Keratinocyte (primary cell): ENCODE measurements around the gene AKR1C1. TPM values are rescaled to one million over a fixed set of nuclear protein-coding genes. Genes with fewer than 3 reads are reported as not detected.

ENCODE experiments used
- DNase-seq: peaks from one replicate; pipeline ENCODE4 v3.0.0-alpha.2; 2011; ENCODE audit warnings: low read depth, missing footprints, low spot score
- FAIRE-seq: peaks from 2 replicates; lab custom pipeline; 2011; peaks lifted over from hg19 to GRCh38; lab: Jason Lieb, UNC
- H2AFZ ChIP-seq: 2 replicates; pipeline ENCODE4 v1.6.0; 2012; ENCODE audit warnings: low read length, control low read depth, inconsistent platforms; ENCODE audit not compliant: control insufficient read depth
- H3K27ac ChIP-seq: 2 replicates; pipeline ENCODE4 v1.5.1; 2011; ENCODE audit warnings: low read length; ENCODE audit not compliant: control insufficient read depth, insufficient read depth
- H3K27me3 ChIP-seq: 3 replicates; pipeline ENCODE4 v1.6.0; 2011; ENCODE audit warnings: low read length; ENCODE audit not compliant: control insufficient read depth, insufficient read depth; ENCODE audit errors: extremely low read depth
- H3K36me3 ChIP-seq, 2 experiments: 2 replicates in 1 of 2; 3 replicates in 1 of 2; pipeline ENCODE4 v1.5.1; 2011; ENCODE audit warnings: low read length in 2 of 2, mild to moderate bottlenecking in 1 of 2; ENCODE audit not compliant: control insufficient read depth in 2 of 2, insufficient read depth in 2 of 2; ENCODE audit errors: extremely low read depth in 1 of 2
- H3K4me1 ChIP-seq: 3 replicates; pipeline ENCODE4 v1.5.1; 2011; ENCODE audit warnings: low read length; ENCODE audit not compliant: control insufficient read depth, insufficient read depth; ENCODE audit errors: extremely low read depth
- H3K4me2 ChIP-seq: 3 replicates; pipeline ENCODE4 v1.6.0; 2011; ENCODE audit warnings: low read depth, low read length; ENCODE audit not compliant: control insufficient read depth, insufficient read depth; ENCODE audit errors: extremely low read depth
- H3K4me3 ChIP-seq, 3 experiments: fragments of 200-600 bp in 1 of 3; sonication (generic) in 1 of 3; 2 replicates in 2 of 3; 3 replicates in 1 of 3; pipeline ENCODE4 v1.5.1; 2011 to 2016; ENCODE audit warnings: low read length in 3 of 3, mild to moderate bottlenecking in 3 of 3, control low read depth in 2 of 3, inconsistent platforms in 1 of 3, low read depth in 1 of 3, mixed read lengths in 1 of 3, mixed run types in 1 of 3, moderate library complexity in 1 of 3; ENCODE audit not compliant: control insufficient read depth in 2 of 3, insufficient read depth in 2 of 3; ENCODE audit errors: extremely low read depth in 1 of 3
- H3K79me2 ChIP-seq: 2 replicates; pipeline ENCODE4 v1.6.0; 2012; ENCODE audit warnings: low read length; ENCODE audit not compliant: control insufficient read depth, insufficient read depth
- H3K9ac ChIP-seq: 3 replicates; pipeline ENCODE4 v1.6.0; 2011; ENCODE audit warnings: low read length; ENCODE audit not compliant: control insufficient read depth, insufficient read depth; ENCODE audit errors: extremely low read depth
- H3K9me1 ChIP-seq: 3 replicates; pipeline ENCODE4 v1.6.0; 2011; ENCODE audit warnings: low read length; ENCODE audit not compliant: control insufficient read depth, insufficient read depth; ENCODE audit errors: extremely low read depth
- H3K9me3 ChIP-seq: 2 replicates; pipeline ENCODE4 v1.5.1; 2012; ENCODE audit warnings: low read depth, low read length; ENCODE audit not compliant: control insufficient read depth
- H4K20me1 ChIP-seq: 3 replicates; pipeline ENCODE4 v1.6.0; 2011; ENCODE audit warnings: low read length; ENCODE audit not compliant: control insufficient read depth, insufficient read depth; ENCODE audit errors: extremely low read depth
- CTCF ChIP-seq, 3 experiments: IDR thresholded peaks in 1 of 3; conservative IDR thresholded peaks in 1 of 3; optimal IDR thresholded peaks in 1 of 3; 2 replicates in 2 of 3; 3 replicates in 1 of 3; pipeline versions ENCODE3 to v1.5.1; 2011; ENCODE audit warnings: low read length in 3 of 3, mild to moderate bottlenecking in 3 of 3, moderate library complexity in 2 of 3, control low read depth in 1 of 3, inconsistent platforms in 1 of 3; ENCODE audit not compliant: insufficient read depth in 2 of 3; ENCODE audit errors: extremely low read depth in 1 of 3
- EZH2 ChIP-seq: IDR thresholded peaks from one replicate; pipeline ENCODE4 v1.6.1; 2012; ENCODE audit warnings: inconsistent platforms, mild to moderate bottlenecking, low read length, moderate library complexity
- dilution Hi-C: fragments of 300-500 bp; cut with MboI; formaldehyde crosslinking; loops from one replicate; pipeline ENCODE4 v1.7.0; 2020; ENCODE audit warnings: low sequenced_read_pairs; ENCODE audit not compliant: extremely low pct_ligation_motif_present
- polyA plus RNA-seq, 5 experiments: library from polyadenylated mRNA; depleted of rRNA in 3 of 5; stranded (reverse) in 3 of 5; stranded (forward) in 1 of 5; unstranded in 1 of 5; fragments of >200 nt; gene quantifications; 1 replicate in 1 of 5; 2 replicates in 3 of 5; 3 replicates in 1 of 5; pipeline versions ENCODE4 v1.2.1 to v1.2.3, GENCODE V29; 2011 to 2012; ENCODE audit warnings: missing spikeins in 2 of 5, low read depth in 1 of 5, low replicate concordance in 1 of 5

The AKR1C1 gene
- polyA plus RNA-seq, 1 donor (not counting 4 experiments of a cell fraction or from before 2014, with no cell fraction given), result 28.1 TPM

GRCh38 chr10:4934391-4934987 lies 28.7 kb upstream of the AKR1C1 start:
- H3K4me3 ChIP-seq, result no peak overlapping the region
- H3K9me3 ChIP-seq, result no peaks in the 10 kb centered on the region
- FAIRE-seq (no peak), DNase-seq (no peak)
- H3K9ac ChIP-seq, result no peak overlapping the region
- H3K9me1 ChIP-seq, result no peaks in the 10 kb centered on the region
- H3K79me2 ChIP-seq, result no peaks in the 10 kb centered on the region
- no peak overlapping the region for H3K4me2 ChIP-seq
- H3K27ac ChIP-seq, result no peak overlapping the region
- dilution Hi-C loops, result no loop called here
- TF ChIP-seq CTCF (optimal IDR thresholded peaks at IDR 0.05 in 1 of 3, IDR thresholded peaks at IDR 0.05 in 1 of 3, conservative IDR thresholded peaks at IDR 0.05 in 1 of 3; ENCODE audit: extremely low read depth in 1 of 3, insufficient read depth in 2 of 3, low read length in 3 of 3) (no peak), EZH2 (no peak)
- H3K4me1 ChIP-seq, result peaks cover 5% of the 10 kb centered on the region
- no peaks in the 10 kb centered on the region for H3K27me3 ChIP-seq
- H4K20me1 ChIP-seq, result no peaks in the 10 kb centered on the region
- no peak overlapping the region for H2AFZ ChIP-seq
- H3K36me3 ChIP-seq, result no peaks in the 10 kb centered on the region

- H3K9ac ChIP-seq, result no peak overlapping the region
- H3K9me3 ChIP-seq, result no peaks in the 10 kb centered on the region
- no peak overlapping the region for H2AFZ ChIP-seq
- no peaks in the 10 kb centered on the region for H3K9me1 ChIP-seq
- no peak overlapping the region for H3K4me2 ChIP-seq
- TF ChIP-seq EZH2 (no peak), CTCF (optimal IDR thresholded peaks at IDR 0.05 in 1 of 3, IDR thresholded peaks at IDR 0.05 in 1 of 3, conservative IDR thresholded peaks at IDR 0.05 in 1 of 3; ENCODE audit: extremely low read depth in 1 of 3, insufficient read depth in 2 of 3, low read length in 3 of 3) (no peak)
- FAIRE-seq, result no peak
- peaks cover 34% of the 10 kb centered on the region for H3K4me1 ChIP-seq
- no peaks in the 10 kb centered on the region for H3K27me3 ChIP-seq
- H4K20me1 ChIP-seq, result no peaks in the 10 kb centered on the region
- H3K79me2 ChIP-seq, result no peaks in the 10 kb centered on the region
- no peak overlapping the region for H3K4me3 ChIP-seq
- dilution Hi-C loops, result no loop called here
- no peaks in the 10 kb centered on the region for H3K36me3 ChIP-seq
- DNase-seq, result no peak
- no peak overlapping the region for H3K27ac ChIP-seq
Observed at GRCh38 chr10:4937346-4937745, 25.9 kb upstream of the AKR1C1 start.
